NCI-H345 treated with DMSO at 0.1 percent for 48 hours (cell line): ENCODE results near the gene PSME1.

Source experiments
- DNase-seq: peaks from one replicate; lab custom pipeline; 2025; ENCODE audit not compliant: unreplicated experiment; lab: John Stamatoyannopoulos, UW

PSME1 gene

DNA sequence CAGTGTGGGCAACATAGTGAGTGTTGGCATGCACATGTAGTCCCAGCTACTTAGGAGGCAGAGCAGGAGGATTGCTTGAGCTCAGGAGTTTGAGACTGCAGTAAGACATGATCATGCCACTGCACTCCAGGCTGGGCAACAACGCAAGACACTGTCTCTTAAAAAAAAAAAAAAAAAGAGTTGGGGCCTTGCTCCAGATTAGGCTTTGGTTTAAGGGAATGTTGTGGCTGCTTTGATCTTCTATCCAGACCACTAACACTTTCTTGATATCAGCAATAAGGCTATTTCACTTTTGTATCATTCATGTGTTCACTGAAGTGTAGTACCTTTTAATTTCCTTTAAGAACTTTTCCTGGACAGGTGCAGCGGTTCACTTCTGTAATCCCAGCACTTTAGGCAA is 8.3 kb upstream of the PSME1 start:
- DNase-seq = no peak

DNA sequence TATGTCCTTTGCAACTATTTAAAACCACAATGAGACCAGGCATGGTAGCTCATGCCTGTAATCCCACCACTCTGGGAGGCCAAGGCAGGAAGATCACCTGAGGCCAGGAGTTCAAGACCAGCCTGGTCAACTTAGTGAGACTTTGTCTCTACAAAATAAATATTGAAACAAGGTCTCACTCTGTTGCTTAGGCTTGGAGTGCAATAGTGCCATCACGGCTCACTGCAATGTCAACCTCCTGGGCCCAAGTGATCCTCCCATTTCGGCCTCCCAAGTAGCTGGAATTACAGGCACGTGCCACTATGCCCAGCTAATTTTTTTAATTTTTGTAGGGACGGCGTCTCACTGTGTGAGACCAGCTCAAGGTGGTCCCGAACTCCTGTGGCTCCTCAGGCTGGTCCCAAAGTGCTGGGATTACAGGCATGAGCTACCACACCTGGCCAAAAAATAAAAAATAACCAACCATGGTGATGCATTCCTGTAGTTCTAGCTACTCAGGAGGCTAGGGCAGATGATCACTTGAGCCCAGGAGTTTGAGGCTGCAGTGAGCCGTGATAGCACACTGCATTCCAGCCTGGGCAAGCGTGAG is 6.5 kb upstream of the PSME1 start:
- DNase-seq = no peak

DNA sequence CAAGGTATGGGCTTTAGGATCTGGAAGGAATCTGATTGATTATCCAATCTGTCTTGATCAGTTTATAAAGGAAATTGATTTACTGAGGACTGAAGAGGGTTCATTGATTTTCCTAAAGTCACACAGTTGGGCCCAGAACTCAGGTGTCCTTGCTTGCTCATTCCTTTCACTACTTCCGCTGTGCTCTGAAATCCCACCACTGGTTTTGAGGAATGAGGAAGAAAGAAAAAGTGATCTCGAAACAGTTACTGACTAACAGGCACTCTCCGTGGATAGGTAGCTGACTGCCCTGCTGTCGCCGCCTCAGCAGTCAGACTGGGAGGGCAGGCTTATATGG is 5.6 kb upstream of the PSME1 start, which contains the start of gene FITM1:
Gene FITM1, plus strand, starts transcription at position 280 of the 337 bp plus-strand sequence. CDS start 905 bp downstream, outside the sequence.
- DNase-seq = no peak

DNA sequence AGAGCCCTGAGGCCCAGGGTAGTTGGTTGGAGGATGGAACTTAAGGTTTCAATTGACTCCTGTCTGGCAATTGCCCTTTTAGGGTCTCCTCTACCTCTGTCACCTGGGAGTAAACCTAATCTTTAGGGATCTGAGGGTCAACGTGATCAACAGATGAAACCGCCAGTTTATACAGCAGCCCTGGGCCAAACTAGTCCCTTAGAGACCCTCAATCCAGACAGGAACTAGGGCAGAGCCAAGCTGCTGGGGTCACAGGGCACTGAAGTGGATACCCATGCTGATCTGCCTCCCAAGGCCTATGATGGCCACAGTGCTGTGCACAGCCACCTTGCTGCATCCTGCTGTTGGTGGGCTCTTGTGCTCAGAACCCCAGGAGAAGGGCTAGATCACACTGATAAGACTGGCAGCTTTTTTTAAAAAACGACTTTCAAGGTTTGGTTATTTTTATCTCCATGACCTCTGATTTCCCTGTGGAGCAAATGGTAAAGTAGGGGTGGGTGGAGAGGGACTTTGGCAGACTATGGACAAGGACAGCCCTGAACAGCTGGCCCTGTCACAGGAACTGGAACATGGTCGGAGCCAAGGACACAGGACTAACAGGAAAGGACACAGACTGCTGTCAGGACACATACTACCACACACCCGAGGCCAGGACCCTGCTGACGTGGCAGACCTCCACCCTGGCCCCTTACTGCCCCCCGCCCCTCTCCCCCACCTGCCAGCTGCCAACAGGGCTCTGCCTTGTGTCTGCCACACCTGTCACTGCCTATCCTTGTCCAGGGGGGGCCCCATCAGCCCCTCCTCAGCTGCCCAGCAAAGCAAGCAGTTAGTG is 5.1 kb upstream of the PSME1 start:
- no peak for DNase-seq

DNA sequence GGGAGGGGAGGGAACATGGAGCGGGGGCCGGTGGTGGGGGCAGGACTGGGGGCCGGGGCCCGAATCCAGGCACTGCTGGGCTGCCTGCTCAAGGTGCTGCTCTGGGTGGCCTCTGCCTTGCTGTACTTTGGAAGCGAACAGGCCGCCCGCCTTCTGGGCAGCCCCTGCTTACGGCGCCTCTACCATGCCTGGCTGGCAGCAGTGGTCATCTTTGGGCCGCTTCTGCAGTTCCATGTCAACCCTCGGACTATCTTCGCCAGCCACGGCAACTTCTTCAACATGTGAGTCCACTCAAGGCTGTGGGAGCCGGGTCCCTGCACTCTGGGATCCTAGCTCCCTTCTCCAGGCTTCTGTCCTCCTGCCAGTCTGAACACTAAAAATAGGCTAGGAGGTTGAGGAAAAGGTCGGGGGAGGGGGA is 4.4 kb upstream of the PSME1 start:
- no peak for DNase-seq

DNA sequence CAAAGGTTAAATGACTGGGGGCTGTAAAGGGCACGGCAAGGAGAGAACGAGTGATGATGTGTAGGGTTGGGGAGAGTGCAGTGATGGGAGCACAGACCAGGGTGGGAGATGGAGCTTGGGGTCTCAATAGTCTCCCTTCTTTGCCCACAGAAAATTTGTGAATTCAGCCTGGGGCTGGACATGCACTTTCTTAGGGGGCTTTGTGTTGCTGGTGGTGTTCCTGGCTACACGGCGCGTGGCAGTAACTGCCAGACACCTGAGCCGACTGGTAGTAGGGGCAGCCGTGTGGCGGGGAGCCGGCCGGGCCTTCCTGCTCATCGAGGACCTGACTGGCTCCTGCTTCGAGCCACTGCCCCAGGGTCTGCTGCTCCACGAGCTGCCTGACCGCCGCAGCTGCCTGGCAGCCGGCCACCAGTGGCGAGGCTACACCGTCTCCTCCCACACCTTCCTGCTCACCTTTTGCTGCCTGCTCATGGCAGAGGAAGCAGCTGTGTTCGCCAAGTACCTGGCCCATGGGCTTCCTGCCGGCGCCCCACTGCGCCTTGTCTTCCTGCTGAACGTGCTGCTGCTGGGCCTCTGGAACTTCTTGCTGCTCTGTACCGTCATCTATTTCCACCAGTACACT is 3.8 kb upstream of the PSME1 start:
- no peak for DNase-seq

DNA sequence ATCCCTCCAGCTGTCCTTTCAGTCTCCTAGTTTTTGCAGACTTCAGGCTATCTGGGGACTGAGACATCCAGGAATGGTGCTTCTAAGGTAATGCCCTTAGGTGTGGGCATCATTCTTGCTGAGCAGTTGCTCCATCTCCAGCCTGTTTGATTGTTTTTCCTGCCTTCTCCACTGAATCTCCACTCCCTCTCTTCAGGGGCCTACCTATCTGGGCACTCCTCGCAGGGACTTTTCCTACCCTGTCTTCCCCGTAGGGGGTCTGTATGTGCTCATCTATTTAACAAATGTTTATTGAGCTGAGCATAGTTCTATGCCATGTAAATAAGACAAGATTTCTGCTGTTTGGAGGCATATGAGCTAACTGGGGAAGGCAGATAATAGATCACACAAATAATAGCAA is 3.0 kb upstream of the PSME1 start:
- no peak for DNase-seq

DNA sequence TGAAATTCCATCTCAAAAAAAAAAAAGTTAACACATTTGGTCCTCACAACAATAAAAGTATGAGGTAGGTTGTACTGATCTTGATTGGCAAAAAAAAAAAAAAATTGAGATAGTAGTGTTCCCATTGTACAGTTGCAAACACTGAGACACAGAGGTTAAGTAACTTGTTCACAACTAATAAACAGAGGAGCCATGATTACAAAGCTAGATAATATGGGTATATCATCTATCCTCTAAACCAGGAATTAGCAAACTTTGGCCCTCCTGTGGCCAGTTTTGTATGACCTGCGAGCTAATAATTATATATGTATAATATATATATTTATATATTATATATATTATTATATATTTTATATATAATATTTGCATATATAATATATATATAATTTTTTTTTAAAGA is 2.3 kb upstream of the PSME1 start:
- no peak for DNase-seq

DNA sequence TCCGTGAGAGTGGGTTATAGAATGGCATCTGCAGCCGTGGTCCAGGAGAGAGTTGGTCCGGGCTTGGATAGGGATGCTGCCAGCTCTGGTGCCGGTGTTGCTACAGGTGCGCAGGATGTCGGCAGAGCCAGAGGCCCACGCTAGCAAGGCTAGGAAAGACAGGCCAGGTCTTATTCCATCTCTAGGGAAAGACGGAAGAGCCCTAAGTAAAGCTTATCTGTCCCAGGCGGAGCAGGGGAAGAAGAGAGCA is 485 bp upstream of the PSME1 start:
- DNase-seq = peak; percentile 71

DNA sequence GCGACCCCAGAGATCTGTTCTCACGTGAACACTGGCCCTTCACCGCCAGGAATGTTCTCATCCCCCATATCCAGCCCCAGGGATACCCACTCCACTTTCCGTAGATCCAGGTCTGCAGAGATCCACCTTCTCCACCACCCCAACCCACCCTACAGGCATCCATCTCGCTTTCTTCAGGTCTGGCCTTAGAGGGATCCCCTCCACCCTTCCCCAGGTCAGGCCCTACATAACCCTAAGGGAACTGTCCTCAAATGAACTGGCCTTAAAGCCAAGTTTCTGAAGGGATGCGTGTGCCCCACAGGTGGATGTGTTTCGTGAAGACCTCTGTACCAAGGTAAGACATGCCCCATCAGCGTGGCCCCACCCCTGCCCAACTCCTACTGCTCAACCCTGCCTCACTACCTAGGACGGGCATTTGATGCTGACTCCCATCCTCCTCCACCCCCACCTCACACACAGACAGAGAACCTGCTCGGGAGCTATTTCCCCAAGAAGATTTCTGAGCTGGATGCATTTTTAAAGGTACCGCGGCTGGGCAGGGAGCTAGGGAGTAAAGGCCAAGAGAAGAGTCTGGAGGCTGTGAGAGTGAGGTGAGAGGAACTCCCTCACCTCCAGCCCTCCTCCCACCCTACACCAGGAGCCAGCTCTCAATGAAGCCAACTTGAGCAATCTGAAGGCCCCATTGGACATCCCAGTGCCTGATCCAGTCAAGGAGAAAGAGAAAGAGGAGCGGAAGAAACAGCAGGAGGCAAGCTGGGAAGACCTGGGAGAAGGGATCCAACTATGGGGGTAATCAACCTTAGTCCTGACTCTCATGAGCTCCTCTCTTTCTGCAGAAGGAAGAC is 912 bp downstream of the PSME1 start:
- no peak for DNase-seq

DNA sequence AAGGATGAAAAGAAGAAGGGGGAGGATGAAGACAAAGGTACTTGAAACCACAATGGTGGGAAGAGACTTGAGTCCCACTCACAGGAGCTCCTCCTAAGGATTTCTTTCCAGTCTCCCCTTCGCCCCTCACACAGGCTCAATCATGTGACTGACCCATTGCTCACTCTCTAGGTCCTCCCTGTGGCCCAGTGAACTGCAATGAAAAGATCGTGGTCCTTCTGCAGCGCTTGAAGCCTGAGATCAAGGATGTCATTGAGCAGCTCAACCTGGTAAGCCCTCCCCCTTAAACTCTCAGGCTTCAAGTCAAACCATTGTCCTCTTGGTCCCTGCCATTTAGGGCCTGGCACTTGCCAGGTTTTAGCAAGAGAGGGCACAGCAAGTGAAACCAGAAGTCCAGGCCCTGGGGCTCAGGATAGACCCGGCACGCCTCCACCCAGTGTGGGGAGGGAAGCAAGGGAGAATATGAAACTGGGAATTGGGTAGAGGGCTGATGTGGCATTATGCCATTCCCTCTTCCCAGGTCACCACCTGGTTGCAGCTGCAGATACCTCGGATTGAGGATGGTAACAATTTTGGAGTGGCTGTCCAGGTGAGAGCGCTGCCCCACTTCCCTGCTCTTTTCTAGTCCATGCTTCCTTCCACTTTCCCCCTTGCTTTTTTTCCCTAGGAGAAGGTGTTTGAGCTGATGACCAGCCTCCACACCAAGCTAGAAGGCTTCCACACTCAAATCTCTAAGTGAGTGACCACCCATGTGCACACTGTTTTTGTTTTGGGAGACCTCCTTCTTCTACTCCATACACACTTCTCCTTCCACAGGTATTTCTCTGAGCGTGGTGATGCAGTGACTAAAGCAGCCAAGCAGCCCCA is 1.8 kb downstream of the PSME1 start:
- no peak for DNase-seq

DNA sequence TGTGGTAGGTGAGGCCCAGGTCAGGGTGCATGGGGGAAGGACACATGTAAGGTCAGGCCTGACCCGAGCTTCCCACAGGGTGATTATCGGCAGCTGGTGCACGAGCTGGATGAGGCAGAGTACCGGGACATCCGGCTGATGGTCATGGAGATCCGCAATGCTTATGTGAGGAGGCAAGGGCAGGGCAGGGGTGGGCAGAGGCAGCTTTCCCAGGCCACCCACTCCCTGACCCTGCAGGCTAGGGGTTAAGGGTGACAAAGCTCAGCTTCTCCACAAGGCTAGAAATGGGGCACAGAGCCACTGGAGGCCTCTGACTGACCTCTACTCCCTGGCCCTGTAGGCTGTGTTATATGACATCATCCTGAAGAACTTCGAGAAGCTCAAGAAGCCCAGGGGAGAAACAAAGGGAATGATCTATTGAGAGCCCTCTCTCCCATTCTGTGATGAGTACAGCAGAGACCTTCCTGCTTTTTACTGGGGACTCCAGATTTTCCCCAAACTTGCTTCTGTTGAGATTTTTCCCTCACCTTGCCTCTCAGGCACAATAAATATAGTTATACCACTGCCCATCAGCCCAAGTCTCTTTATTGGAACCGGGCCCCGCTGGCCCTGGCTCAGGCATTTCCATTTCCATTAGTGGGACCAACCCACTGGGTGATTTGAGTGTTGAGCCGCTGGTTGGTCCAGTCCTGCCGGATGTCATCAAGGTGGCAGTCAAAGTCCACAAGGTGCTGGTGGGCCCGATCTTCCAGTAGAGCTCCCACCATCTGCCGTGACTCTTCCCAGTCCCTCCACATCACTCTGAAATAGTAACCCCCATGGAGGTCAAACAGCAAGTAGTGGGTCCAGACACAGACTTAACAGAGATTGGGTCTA is 2.6 kb downstream of the PSME1 start:
- DNase-seq = no peak

DNA sequence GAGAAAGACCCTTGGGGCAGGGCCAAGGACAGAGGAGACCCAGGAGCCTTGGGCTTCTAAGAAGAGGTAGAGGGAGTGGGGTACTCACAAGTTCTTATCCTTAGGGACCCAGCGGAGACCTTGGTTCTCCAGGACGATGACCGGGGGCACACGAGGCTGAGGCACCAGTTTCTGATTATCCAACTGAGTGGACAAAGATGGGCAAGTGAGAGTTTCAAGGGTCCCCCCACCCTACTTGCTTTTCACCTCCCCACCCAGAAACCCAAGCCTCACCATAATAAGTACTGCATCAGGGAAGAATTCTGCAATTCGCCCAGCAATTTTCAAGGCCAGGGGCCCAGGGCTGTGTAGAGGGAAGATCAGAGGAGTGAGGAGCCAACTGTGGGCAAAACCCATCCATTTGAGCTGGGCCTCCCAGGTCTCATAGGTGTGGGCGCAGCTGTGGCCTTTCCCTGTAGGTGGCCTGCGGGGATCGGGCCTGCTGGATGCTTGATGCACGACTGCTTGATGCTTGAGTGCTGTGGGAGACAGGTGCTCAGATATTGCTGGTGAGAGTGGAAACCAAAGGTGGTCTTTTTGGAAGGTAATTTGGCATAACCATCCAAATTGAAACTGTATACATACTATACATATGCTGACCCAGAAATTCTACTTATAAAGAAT is 3.4 kb downstream of the PSME1 start:
- no peak for DNase-seq

DNA sequence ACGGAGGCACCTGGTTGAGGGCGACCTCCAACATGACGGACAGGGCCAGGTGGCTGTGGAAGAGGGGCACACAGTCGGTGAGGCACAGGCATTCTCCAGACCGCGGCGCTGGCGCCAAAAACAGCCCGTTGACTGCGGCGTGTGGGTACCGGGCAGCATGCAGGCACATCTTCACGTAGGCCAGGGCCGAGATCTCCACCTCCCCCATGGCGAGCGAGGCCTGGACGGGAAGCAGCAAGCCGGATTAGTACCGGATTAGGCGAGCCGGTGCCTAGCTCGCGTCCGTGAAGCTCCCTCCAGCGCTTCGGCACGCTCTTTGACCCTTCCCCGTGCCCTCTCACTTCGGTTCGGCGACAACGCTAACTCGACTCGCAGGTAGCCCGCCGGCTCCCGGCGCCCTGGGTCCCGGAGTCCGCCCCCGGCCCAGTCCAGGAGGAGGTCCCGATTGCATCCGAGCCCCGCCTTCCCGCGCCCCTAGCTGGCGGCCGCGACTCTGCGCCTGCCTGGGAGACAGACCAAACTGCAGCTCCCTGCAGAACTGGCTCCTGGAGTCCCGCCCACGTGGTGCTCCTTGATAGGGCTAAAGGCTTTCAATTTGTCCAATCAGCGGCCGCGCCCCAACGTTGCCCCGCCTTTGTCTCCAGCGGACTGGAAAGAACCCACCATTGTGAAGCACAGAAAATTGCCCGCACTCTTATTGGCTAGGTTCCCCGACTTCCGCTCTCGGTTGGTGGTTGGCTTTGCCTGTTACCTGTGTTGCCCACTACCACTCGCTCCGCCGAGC is 5.3 kb downstream of the PSME1 start, which contains the start of gene EMC9:
Gene EMC9, minus strand, starts transcription at position 495 of the 784 bp plus-strand sequence. Its CDS starts 287 bp downstream, at position 208.
- DNase-seq = peak; percentile 99

DNA sequence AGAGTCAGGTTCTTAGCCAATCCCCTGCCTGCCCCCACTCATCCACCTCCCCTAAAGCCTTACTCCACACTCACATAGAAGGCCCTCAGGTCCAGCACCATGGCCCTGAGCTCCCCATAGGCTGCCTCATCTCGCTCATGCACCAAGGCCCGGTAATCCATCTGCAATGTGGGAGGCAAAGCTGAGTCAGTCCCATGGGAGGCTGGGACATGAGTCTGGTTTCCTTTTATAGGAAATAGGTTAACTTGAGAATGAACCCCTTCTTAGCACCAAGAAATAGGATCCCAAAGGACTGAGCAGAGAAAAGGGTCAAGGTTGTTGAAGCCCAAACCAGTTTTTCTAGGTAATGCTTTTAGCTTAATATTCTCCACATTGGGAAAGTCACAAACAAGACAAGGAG is 7.5 kb downstream of the PSME1 start:
- no peak for DNase-seq

DNA sequence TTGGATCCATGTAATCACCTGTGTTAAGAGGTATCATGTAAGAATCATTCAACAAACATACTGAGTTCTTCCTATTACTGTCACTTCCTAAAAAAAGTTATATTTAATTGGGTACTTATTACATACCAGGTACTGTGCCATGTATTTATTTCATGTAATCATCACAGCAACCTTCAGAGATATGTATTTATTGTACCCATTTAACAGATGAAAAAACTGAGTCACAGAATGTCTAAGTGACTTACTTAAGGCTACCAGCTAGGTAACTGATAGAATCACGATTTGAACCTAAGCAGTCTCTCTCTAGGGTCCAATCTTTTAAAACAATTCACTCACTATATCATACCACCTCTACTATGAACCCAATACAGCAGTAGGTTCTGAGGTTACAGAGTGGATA is 8.5 kb downstream of the PSME1 start:
- no peak for DNase-seq

DNA sequence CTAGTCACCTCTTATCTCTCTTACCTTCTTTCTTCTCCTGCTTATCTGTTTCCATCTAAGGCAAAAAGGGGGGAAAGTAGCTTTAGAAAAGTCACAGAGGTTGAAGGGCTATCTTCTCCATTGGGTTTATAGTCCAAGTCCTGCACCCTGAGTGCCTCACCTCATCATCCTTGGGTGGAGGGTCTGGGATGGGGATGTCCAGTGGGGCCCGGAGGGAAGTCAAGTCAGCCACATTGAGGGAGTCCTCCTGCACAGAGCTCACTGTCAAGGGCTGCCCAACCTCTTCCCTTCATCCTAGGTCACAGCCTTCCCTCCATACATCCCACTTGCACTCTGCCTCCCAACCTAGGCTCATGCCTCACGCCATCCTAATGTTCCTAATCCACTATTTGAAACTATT is 9.2 kb downstream of the PSME1 start:
- no peak for DNase-seq

DNA sequence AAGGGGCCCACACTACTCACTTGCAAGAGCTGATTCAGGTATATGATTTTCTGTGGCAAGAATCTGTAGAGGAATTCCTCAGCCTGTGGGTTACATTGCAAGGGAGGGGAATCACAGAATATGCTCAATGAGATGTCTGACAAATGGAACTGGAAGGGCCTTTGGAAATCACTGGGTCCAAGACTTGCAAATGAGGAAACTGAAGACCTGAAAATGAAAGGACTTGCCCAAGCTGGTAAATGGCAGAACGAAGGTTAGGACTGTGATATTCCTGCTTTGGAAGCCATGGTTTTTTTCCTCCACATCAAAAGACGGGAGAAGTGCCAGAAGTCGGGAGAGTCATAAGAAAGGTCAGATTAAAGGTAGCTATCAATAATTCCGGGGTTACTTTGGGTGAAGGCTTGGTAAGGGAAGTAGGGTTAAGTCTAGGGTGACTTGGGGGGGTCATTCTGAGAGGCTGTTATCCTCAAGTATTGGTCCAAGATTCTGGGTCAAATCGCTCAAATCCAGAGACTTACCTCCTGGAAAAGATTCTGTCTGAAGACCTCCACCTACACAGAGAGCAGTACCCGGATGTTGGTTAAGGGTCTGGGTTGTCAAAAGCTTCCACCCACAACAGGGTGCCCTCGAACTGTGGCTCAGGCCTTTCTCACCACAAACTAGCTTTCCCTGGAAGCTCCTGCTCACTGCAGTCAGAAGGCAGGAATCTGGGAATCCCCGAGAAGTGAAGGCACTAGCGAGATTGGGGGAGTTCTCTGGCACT is 9.9 kb downstream of the PSME1 start:
- no peak for DNase-seq
